Spleen (tissue), 13 donors: ENCODE results near the gene TMEM69. TPM values are rescaled to one million over a fixed set of nuclear protein-coding genes. Genes with fewer than 3 reads are reported as not detected.
A peak's percentile ranks its signal among the peaks of the same experiment; 100 is the strongest.

Source experiments
- DNase-seq: peaks from one replicate; pipeline ENCODE4 v3.0.0-alpha.2; 2020
- H3K27ac ChIP-seq, 8 donors: fragments of 200-600 bp; sonication (generic) in 7 of 8; 1 replicate in 4 of 8; 2 replicates in 4 of 8; pipeline versions ENCODE4 v1.5.0 to v1.8.0; 2016 to 2021; ENCODE audit warnings: inconsistent platforms in 4 of 8, mild to moderate bottlenecking in 4 of 8, moderate library complexity in 1 of 8
- H3K27me3 ChIP-seq, 7 donors: fragments of 200-600 bp; sonication (generic) in 6 of 7; replicated peaks in 1 of 7; 1 replicate in 4 of 7; 2 replicates in 3 of 7; pipeline versions ENCODE4 v1.5.0 to v1.8.0; 2016 to 2021; ENCODE audit warnings: inconsistent platforms in 3 of 7, mild to moderate bottlenecking in 1 of 7
- H3K36me3 ChIP-seq, 6 donors: fragments of 200-600 bp; sonication (generic) in 5 of 6; 1 replicate in 4 of 6; 2 replicates in 2 of 6; pipeline versions ENCODE4 v1.5.0 to v1.8.0; 2016 to 2021; ENCODE audit warnings: inconsistent platforms in 2 of 6
- H3K4me1 ChIP-seq, 6 donors: fragments of 200-600 bp; sonication (generic) in 5 of 6; 1 replicate in 3 of 6; 2 replicates in 3 of 6; pipeline versions ENCODE4 v1.5.0 to v1.8.0; 2016 to 2021; ENCODE audit warnings: inconsistent platforms in 3 of 6
- H3K4me3 ChIP-seq, 8 donors: fragments of 200-600 bp; sonication (generic) in 7 of 8; 1 replicate in 4 of 8; 2 replicates in 4 of 8; pipeline versions ENCODE4 v1.5.0 to v1.8.0; 2016 to 2021; ENCODE audit warnings: inconsistent platforms in 4 of 8, mild to moderate bottlenecking in 4 of 8, moderate library complexity in 2 of 8
- H3K9me3 ChIP-seq, 8 donors: fragments of 200-600 bp; sonication (generic) in 7 of 8; 1 replicate in 4 of 8; 2 replicates in 4 of 8; pipeline versions ENCODE4 v1.5.0 to v1.8.0; 2016 to 2021; ENCODE audit warnings: inconsistent platforms in 4 of 8
- POLR2A ChIP-seq, 3 donors: fragments of 450-650 bp; IDR thresholded peaks; one replicate each; pipeline ENCODE4 v1.5.1; 2017; ENCODE audit warnings: antibody characterized with exemption in 3 of 3, mild to moderate bottlenecking in 1 of 3
- POLR2AphosphoS5 ChIP-seq, 3 donors: sonication (generic); formaldehyde crosslinking; IDR thresholded peaks; one replicate each; pipeline ENCODE4 v1.5.1; 2017; ENCODE audit warnings: antibody characterized with exemption in 3 of 3
- WGBS, 5 donors: extraction: QIAGEN DNeasy Blood & Tissue Kit in 3 of 5; methylation state at CpG; one replicate each; pipeline versions ENCODE4 v1.1.5 to v1.1.7; 2013 to 2018; 5-methylcytosine and 5-hydroxymethylcytosine counted together
- intact Hi-C: fragments of 100-400 bp; cut with DNase I; formaldehyde crosslinking; loops from one replicate; pipeline ENCODE4 v1.15.0; 2023; ENCODE audit warnings: low total_unique reads
- long read RNA-seq, 2 donors: transcript quantifications; one replicate each; lab custom pipeline, GENCODE V29; 2026
- polyA plus RNA-seq, 3 donors: library from polyadenylated mRNA; stranded (reverse); fragments of 200-250 nt; gene quantifications; one replicate each; pipeline ENCODE4 v1.2.1, GENCODE V29; 2013
- total RNA-seq, 7 donors: library from RNA; depleted of rRNA in 3 of 7; stranded (reverse); fragments of >200 nt in 3 of 7; fragmentation: NEBNext Ultra II Directional in 4 of 7; extraction: Animal tissue kit (Norgen Biotek cat#: 25700) in 4 of 7; gene quantifications; one replicate each; pipeline versions ENCODE4 v1.1.0 to v1.2.1, GENCODE V29; 2016 to 2021
- TF ChIP-seq, protein P1 (sequence below), 11 experiments: fragments of 200-600 bp in 7 of 11; fragments of 450-650 bp in 4 of 11; sonication (generic) in 4 of 11; IDR thresholded peaks in 8 of 11; conservative IDR thresholded peaks in 3 of 11; 1 replicate in 7 of 11; 2 replicates in 4 of 11; pipeline versions ENCODE4 v1.4.0 to v1.8.0; 2016 to 2021; ENCODE audit warnings: antibody characterized with exemption in 11 of 11, inconsistent platforms in 4 of 11, mild to moderate bottlenecking in 1 of 11
- donor health status: healthy with polysubstance abuse.
- donor health status: DM: no; HTN: no; CAD: no; lungs with moderate emphysema.
- donor health status: DM: no; HTN: no; CAD: no.
- donor health status: Bipolar disorder and iron deficiency.
- donor health status: healthy.
- donor health status: DM: no; HTN: no; CAD: no.
- donor health status: DM: yes; HTN: yes; CAD: no.

TMEM69 gene, protein sequence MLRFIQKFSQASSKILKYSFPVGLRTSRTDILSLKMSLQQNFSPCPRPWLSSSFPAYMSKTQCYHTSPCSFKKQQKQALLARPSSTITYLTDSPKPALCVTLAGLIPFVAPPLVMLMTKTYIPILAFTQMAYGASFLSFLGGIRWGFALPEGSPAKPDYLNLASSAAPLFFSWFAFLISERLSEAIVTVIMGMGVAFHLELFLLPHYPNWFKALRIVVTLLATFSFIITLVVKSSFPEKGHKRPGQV
- total RNA-seq, result 10 to 100 TPM; 16.4 to 32.7 (median 19.9) TPM
- polyA plus RNA-seq, result 10 to 100 TPM; 18.3 to 24.5 (median 20.8) TPM
- long read RNA-seq, donor 1, transcript TMEM69-201 (3 exons, 2,439 nt), result major isoform, 11 of 18 reads
- long read RNA-seq, donor 1, partial matches to known transcripts, result 7 of 18 reads
- long read RNA-seq, donor 1, other reads (novel, unspliced or antisense), result 0 of 18 reads
- long read RNA-seq, donor 2, transcript TMEM69-201 (3 exons, 2,439 nt), result major isoform, 8 of 8 reads
- long read RNA-seq, donor 2, partial matches to known transcripts, result 0 of 8 reads
- long read RNA-seq, donor 2, other reads (novel, unspliced or antisense), result 0 of 8 reads

DNA sequence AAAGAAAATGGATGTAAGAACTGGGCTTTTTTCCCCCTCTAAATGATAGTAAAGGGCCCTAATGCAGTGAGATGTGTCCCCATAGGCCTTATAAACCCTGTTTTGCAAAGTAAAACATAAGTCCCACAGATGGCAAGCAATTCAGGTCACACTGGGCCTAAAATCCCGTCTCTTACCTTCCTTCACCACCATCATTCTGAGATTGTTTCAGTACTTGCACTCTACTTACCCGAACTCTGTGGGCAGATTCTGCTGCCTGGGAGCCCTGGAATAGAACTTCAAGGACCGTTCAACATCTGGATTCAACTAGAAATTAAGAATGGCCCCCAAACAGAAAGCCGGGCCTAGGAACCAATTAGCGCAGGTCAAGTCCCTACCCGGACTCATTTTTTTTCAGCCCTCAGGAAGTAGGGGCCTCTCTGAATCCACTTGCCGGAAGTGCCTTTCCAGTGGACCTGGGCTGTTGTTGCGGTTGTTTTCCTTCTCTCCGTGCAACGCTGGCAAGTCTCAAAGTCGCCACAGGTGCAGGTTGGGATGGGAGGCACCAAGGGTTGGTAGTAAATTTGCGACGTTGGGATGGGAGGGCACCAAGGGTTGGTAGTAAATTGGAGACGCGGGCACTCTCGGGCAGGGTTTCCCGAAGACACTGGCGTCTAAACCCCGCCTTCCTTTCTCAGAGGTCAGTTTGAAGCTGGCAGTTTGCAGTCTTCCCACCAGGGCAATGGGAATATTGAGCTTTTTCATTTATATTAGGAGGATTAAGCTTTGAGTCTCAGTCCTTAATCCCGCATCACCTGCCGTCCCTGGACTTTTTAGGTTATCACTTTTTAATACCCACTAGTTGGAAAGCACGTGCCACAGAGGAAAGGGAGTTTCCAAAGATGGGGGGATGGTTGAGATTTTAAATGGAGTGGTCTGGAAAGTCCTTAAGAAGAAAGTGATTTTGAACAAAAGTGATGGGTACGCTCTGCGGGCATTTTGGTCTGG lies at the start of gene TMEM69:
TSS of gene TMEM69 (plus strand) at position 428 of the 987 bp plus-strand sequence. CDS start 2,888 bp downstream, outside the sequence.
- intact Hi-C loops, result loop anchor here (2.0 kb wide), 1 partner anchor 63 kb away; the partner anchor contains the start of gene IPP
- H3K27ac ChIP-seq, result peak within 1 kb of the TSS; percentile 93 to 100 (median 98)
- TF ChIP-seq POLR2A (IDR thresholded peaks at IDR 0.05), result peak in 1 of 3 donors; percentile 13
- peak in 2 of 3 donors; percentile 76 to 85 for TF ChIP-seq POLR2AphosphoS5 (IDR thresholded peaks at IDR 0.05)
- TF ChIP-seq, protein P1, sequence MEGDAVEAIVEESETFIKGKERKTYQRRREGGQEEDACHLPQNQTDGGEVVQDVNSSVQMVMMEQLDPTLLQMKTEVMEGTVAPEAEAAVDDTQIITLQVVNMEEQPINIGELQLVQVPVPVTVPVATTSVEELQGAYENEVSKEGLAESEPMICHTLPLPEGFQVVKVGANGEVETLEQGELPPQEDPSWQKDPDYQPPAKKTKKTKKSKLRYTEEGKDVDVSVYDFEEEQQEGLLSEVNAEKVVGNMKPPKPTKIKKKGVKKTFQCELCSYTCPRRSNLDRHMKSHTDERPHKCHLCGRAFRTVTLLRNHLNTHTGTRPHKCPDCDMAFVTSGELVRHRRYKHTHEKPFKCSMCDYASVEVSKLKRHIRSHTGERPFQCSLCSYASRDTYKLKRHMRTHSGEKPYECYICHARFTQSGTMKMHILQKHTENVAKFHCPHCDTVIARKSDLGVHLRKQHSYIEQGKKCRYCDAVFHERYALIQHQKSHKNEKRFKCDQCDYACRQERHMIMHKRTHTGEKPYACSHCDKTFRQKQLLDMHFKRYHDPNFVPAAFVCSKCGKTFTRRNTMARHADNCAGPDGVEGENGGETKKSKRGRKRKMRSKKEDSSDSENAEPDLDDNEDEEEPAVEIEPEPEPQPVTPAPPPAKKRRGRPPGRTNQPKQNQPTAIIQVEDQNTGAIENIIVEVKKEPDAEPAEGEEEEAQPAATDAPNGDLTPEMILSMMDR (IDR thresholded peaks at IDR 0.05 in 8 of 11, conservative IDR thresholded peaks at IDR 0.05 in 3 of 11), result peak in 4 of 11 experiments; percentile 16 to 24 (median 20)

GRCh38 chr1:45640293-45640692 lies 47.7 kb upstream of the TMEM69 start:
- DNase-seq, result no peak
- no peak for TF ChIP-seq POLR2A (IDR thresholded peaks at IDR 0.05)
- no peak for TF ChIP-seq POLR2AphosphoS5 (IDR thresholded peaks at IDR 0.05)
- TF ChIP-seq, protein P1 (IDR thresholded peaks at IDR 0.05 in 8 of 11, conservative IDR thresholded peaks at IDR 0.05 in 3 of 11), result no peak
- peaks cover 0 to 94% (median 68%) of the 10 kb centered on the region in 6 donors for H3K36me3 ChIP-seq
- 97 to 100% (median 97%) methylated on average over 1 of the region's 1 CpG for WGBS, 5 donors
- H3K27ac ChIP-seq, result no peak overlapping the region
- intact Hi-C loops, result no loop called here
- no peak overlapping the region for H3K4me3 ChIP-seq
- H3K4me1 ChIP-seq, result peaks cover 0 to 24% (median 13%) of the 10 kb centered on the region in 6 donors
- no peaks in the 10 kb centered on the region for H3K9me3 ChIP-seq
- no peaks in the 10 kb centered on the region for H3K27me3 ChIP-seq

More for the DNA sequence above, at the start of gene TMEM69:
- H3K4me1 ChIP-seq, result peaks cover 31 to 69% (median 47%) of the 10 kb centered on the region in 6 donors
- no peaks in the 10 kb centered on the region for H3K9me3 ChIP-seq
- H3K27me3 ChIP-seq, result no peaks in the 10 kb centered on the region
- H3K4me3 ChIP-seq, result peak within 1 kb of the TSS; percentile 45 to 97 (median 94)
- DNase-seq, result peak; percentile 85
- WGBS, 5 donors, result 1 to 2% (median 1%) methylated on average over 24 of the region's 24 CpGs
- peaks cover 0 to 28% (median 16%) of the 10 kb centered on the region in 6 donors for H3K36me3 ChIP-seq

DNA sequence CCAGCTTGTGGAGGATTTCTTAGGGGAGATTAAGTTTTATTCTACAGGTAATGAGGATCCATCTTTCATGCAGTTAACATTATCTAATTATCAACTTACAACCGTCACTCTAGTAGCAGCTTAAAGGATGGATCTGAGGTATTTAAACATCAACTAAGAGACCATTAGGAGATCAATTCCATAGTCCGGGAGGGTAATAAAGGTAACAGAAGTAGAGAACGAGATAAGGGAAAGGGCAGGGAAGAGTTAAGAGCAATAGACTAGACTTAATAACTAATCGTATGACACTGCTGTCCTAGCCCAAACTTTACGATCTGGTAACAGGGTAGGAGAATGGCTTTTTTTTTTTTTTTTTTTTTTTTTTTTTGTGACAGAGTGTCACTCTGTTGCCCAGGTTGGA lies 44.7 kb upstream of the TMEM69 start:
- no peak for DNase-seq
- Histone ChIP-seq H3K27me3 (no peaks in the 10 kb centered on the region), H3K4me3 (no peak overlapping the region), H3K27ac (no peak overlapping the region), H3K4me1 (peaks cover 0 to 35% (median 24%) of the 10 kb centered on the region in 6 donors), H3K36me3 (peaks cover 0 to 94% (median 48%) of the 10 kb centered on the region in 6 donors), H3K9me3 (no peaks in the 10 kb centered on the region)
- intact Hi-C loops, result no loop called here
- TF ChIP-seq, protein P1 (IDR thresholded peaks at IDR 0.05 in 8 of 11, conservative IDR thresholded peaks at IDR 0.05 in 3 of 11), result no peak
- TF ChIP-seq POLR2AphosphoS5 (IDR thresholded peaks at IDR 0.05), result no peak
- TF ChIP-seq POLR2A (IDR thresholded peaks at IDR 0.05), result no peak
- WGBS, 5 donors, result 72 to 94% (median 87%) methylated on average over 5 of the region's 5 CpGs
